Stimulated activated naive CD4-positive, alpha-beta T cell (primary cell): ENCODE measurements around the gene PNPLA7.
"Not testable (repeated sequence)": the region's sequence is repeated elsewhere in the genome, so short reads cannot be mapped to it uniquely, and the experiment has no call there.

Source experiments
- DNase-seq, 6 experiments: peaks; one replicate each; lab custom pipeline; 2025; lab: John Stamatoyannopoulos, UW

The PNPLA7 gene

DNA sequence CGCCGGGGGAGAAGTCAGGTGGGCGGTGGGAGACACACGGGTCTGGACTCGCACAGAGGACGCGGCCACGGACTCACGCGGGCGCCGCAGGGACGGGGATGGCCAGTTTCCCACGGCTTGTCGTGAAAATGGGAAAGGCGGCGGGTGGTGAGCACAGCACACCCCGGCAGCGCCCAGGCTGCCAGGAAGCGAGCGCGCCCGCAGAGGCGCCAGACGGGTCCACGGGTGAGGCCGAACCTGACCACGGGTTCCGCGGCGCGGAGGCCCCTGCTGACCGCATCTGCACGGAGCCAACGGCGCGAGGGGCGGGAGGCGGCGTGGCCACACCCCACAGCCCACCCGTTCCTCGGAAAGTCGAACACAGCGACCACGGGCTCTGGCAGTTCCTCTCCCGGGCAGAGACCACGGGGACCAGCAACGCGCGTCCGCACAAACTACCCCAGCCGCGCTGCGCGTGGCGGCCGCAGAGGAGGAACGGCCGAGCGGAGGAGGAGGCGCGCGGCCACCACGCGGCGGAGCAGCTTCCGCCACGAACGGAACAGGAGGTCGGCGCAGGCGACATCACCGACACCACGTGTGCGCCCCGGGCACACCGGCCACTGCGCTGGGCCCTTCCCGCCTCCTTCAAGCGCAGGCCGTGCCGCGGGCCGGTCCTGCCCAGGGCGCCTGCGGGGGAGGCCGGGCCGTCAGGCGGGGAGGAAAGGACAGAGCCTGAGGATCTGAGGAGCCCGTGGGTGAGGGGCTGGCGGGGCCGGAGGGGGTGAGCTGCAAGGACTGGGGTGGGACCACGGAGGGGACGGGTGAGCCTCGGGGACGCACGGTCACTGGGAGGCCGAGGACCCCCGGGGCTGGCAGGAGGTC is 132.8 kb downstream of the PNPLA7 start:
- DNase-seq: no peak

DNA sequence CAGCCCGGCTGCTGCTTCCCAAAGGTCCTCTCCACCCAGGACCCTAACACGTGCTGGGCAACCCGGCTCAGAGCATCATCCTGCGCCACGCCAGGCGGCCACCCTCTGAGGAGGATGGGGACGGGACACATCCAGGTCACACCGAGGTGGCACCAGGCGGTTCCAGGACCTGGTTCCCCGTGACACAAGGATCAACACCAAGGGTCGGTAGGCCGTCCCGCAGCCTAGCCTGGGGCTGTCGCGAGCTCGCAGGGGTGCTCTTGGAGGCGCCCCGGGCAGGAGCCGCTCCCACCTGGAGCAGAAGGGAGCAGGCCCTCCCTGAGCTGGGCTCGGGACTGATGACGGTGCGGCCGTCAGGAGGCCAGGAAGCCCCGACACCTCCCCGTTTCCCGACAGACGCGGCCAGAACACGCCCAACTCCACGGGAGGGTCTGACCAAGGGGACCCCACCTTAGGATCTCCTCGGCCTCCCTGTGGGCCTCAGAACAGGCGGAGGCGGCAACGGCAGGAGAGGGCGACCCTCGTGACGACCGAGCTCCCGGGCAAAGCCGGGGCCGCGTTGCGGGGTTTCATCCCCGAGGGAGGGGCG is 133.5 kb downstream of the PNPLA7 start:
- no peak for DNase-seq

DNA sequence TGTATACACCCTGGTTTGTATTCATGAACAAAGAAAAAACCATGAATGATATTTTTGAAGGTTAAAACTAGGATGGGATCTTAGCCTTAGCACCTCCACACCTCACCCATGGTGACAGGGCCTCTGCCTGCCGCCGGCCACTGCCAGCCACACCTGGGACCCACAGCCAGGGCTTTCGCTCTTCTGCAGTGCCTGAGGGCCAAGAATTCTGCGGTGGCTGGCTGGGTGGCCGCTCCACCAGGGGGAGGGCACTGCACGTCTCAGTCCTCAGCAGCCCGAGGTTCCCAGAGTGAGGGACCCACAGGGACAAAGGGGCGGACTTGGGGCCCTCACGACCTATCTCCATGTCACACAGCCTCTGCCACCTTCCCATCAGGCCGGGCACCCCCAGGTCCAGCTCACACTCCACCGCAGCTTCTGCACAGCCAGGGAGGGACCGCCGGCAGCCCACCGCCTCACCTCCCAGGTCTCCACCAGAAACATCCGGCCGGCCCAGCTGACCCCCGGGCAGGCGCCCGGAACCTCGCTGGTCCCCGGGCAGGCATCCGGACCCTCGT is 134.1 kb downstream of the PNPLA7 start:
- no peak for DNase-seq

DNA sequence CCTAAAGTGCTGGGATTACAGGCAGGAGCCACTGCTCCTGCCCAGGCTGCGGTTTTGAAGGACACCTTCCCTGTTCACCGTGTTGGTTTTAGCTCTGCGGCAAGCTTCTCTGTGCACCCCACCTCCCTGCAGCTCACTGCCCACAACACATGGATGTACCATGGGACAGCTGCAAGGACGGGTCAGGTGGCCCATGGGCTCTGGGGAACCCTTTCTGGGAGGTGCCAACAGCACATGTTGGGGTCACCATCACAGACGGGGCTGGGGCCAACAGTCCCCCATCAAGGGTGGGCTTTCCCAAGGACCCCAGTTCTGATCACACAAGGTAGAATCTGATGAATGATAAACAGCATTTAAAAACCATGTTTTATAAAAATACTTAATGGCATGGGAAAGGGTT is 134.8 kb downstream of the PNPLA7 start:
- no peak for DNase-seq

DNA sequence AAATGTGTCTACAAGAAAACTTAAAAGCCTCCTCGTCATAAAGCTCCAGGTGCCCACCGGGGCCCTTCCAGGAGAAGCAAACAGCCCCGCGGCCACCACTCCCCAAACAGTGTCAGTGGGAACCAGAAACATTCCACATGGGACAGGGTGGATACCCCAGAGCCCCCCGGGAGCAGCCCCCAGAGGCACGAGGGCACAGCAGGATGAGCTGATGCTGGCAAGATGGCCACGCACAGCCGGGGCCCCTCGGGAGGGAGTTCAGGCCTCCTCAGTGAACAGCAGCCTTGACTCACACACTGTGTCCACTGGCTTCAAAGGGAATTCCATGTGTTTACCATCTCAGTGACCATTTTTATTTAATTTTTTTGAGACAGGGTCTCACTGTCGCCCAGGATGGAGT is 137.8 kb downstream of the PNPLA7 start:
- DNase-seq: no peak

DNA sequence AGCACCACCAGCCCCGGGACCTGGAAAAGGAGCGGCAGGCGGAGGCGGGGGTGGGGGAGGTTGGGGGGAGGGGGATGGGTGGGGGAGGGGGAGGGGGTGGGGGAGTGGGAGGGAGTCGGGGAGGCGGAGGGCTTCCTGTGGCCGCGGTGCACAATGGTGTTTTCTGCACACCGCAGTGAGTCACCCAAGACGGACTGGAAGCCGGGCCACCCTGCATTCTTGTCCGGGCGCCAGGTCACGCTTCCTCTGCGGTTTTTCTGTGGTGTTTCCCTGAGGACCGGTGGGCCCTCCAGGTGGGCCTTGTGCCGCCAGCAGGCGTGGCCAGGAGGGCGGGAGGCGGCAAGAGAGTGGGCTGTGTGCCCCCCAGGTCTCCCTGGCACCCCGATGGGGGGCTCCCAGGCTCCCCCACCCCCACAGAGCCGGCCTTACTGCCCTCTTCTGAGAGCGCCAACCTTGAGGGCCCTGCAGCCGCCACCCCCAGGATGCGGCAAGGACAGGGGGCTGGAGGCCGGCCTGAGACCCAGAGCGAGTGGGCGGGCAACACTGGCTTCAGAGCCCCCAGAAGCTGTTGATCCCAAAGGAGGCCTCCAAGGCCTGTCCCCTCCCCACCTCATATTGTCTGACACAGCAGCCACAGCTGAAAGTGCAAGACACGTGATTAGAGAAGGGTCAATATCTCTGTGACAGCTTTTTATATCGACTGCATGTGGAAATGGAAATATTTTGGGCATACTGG is 138.4 kb downstream of the PNPLA7 start:
- no peak for DNase-seq

DNA sequence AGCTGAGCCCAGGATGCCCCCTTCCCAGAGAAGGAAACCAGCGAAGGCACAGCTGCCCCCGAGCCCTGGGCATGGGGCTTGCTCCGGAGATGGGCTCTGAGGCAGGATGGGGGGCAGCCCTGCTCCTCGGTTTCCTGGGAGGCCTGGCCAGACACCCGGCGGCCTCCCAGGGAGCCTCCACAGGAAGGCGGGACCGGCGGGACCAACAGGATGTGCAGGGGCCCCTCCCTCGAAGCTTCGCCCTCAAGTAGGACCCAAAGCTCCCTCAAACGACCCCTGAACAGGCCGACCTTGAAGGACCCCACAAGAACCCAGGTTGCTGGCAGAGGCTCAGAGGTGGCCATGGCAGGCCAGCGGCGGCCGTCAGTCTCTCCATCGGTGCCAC is 138.9 kb downstream of the PNPLA7 start:
- DNase-seq: no peak

DNA sequence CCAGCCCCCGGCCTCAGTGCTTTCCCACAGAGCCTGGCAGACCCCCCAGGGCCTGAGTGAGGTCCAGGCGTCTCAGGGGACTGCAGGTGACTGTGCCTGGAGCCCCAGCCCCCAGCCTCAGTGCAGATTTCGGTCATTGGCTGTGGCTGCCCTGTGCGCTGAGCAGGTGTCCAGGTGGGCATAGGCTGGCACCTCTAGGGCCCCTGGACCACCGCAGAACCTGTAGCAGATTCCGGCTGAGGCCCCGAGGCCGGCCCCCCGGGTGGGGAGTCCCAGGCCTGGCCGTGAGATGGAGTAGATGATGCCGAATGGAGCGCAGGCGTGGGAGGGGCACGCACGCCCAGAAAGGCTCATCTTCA is 139.3 kb downstream of the PNPLA7 start:
- no peak for DNase-seq

DNA sequence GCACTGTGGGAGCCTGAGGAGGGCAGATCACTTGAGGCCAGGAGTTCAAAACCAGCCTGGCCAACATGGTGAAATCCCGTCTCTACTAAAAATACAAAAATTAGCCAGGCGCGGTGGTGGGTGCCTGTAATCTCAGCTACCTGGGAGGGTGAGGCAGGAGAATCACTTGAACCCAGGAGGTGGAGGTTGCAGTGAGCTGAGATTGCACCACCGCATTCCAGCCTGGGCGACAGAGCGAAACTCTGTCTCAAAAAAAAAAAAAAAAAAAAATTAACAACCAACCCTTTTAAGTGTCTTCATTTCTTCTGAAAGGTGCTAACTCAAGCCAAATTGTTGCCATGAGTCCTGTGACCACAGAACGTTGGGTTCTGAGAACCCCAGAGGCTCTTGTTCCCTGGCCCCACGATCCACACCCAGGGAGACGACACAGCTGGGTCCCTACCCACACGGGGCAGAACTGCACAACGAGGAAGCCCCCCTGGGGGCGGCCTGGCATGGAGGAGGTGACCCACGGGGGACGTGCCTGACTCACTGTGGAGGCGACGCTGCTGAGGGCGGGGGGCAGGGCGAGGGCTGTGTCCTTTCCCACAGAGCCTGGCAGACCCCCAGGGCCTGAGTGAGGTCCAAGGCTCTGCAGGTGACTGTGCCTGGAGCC is 139.8 kb downstream of the PNPLA7 start:
- DNase-seq: not testable (repeated sequence)
